K562 (cell line): ENCODE data around the gene JSRP1. TPM values are rescaled to one million over a fixed set of nuclear protein-coding genes. Genes with fewer than 3 reads are reported as not detected.

Experiments
- CCNT2 ChIP-seq: IDR thresholded peaks from 2 replicates; pipeline ENCODE4 v1.6.1; 2011; ENCODE audit warnings: borderline replicate concordance, low read depth, mild to moderate bottlenecking, moderate library complexity, mixed read lengths, low read length; ENCODE audit not compliant: insufficient read length; ENCODE audit errors: extremely low read depth
- EP400 ChIP-seq: fragments of 450-650 bp; IDR thresholded peaks from 2 replicates; pipeline ENCODE4 v1.6.1; 2017; ENCODE audit warnings: antibody characterized with exemption, mild to moderate bottlenecking, moderate library complexity
- ETV1 ChIP-seq: fragments of 450-650 bp; conservative IDR thresholded peaks from 2 replicates; pipeline ENCODE4 v1.6.1; 2016; ENCODE audit warnings: missing genetic modification characterization, control low read depth, low read depth, missing compliant biosample characterization
- FOXJ2 ChIP-seq: fragments of 200-800 bp; sonication (Bioruptor generic); IDR thresholded peaks from 2 replicates; pipeline ENCODE4 v1.6.1; 2016; ENCODE audit warnings: missing genetic modification characterization, missing compliant biosample characterization
- GABPA ChIP-seq: fragments of 200-800 bp; sonication (Bioruptor generic); conservative IDR thresholded peaks from 2 replicates; pipeline ENCODE4 v1.6.1; 2016; ENCODE audit warnings: low read depth, missing genetic modification characterization, missing compliant biosample characterization
- KAT8 ChIP-seq: fragments of 450-650 bp; IDR thresholded peaks from 2 replicates; pipeline ENCODE4 v1.6.1; 2016; ENCODE audit warnings: low read depth, mild to moderate bottlenecking
- MTA3 ChIP-seq: fragments of 450-650 bp; formaldehyde crosslinking; IDR thresholded peaks from 2 replicates; pipeline ENCODE4 v1.6.1; 2017; ENCODE audit warnings: mild to moderate bottlenecking, borderline replicate concordance
- NCOR1 ChIP-seq: fragments of 450-650 bp; IDR thresholded peaks from 2 replicates; pipeline ENCODE4 v1.6.1; 2016; ENCODE audit warnings: mild to moderate bottlenecking, moderate library complexity
- NR0B1 ChIP-seq: fragments of 450-650 bp; IDR thresholded peaks from one replicate; pipeline ENCODE4 v1.6.1; 2018; ENCODE audit warnings: mild to moderate bottlenecking, moderate library complexity; ENCODE audit not compliant: partially characterized antibody
- PCBP2 ChIP-seq: fragments of 200-400 bp; formaldehyde crosslinking; IDR thresholded peaks from 2 replicates; pipeline ENCODE4 v1.6.1; 2018; ENCODE audit warnings: low read length, low read depth, mild to moderate bottlenecking, moderate library complexity; ENCODE audit not compliant: poor library complexity, severe bottlenecking
- SMARCA4 ChIP-seq: fragments of 450-650 bp; IDR thresholded peaks from 2 replicates; pipeline ENCODE4 v1.6.1; 2016
- TCF3 ChIP-seq: sonication (generic); formaldehyde crosslinking; IDR thresholded peaks from 2 replicates; pipeline ENCODE4 v1.4.0; 2020; ENCODE audit warnings: mild to moderate bottlenecking, missing genetic modification reagents
- ZBTB34 ChIP-seq: fragments of 250-450 bp; sonication (Bioruptor Pico); IDR thresholded peaks from 2 replicates; pipeline ENCODE4 v1.8.0; 2021; ENCODE audit warnings: mild to moderate bottlenecking, moderate library complexity
- ZNF436 ChIP-seq: fragments of 250-450, 450-650 bp; sonication (Bioruptor Pico); formaldehyde crosslinking; IDR thresholded peaks from 2 replicates; pipeline ENCODE4 v1.7.0; 2020; ENCODE audit warnings: mild to moderate bottlenecking
- ZNF830 ChIP-seq: fragments of 250-450 bp; sonication (Bioruptor Pico); IDR thresholded peaks from 2 replicates; pipeline ENCODE4 v1.5.0; 2021; ENCODE audit warnings: mild to moderate bottlenecking
- polyA plus RNA-seq, 8 experiments: library from polyadenylated mRNA; depleted of rRNA in 4 of 8; stranded (reverse) in 5 of 8; unstranded in 3 of 8; fragments of >200 nt; fragmentation: Nextera tagmentation in 2 of 8; fragmentation: Illumina TruSeq in 1 of 8; extraction: Ambion mirVana in 2 of 8; extraction: Trizol in 1 of 8; gene quantifications; 2 replicates each; pipeline versions ENCODE4 v1.2.1 to v1.2.3, GENCODE V29; 2011 to 2014; ENCODE audit warnings: inconsistent platforms in 1 of 8, missing spikeins in 1 of 8
- total RNA-seq, 7 experiments: library from RNA; depleted of rRNA in 6 of 7; stranded (reverse); fragments of >200 nt in 6 of 7; fragmentation: Illumina TruSeq in 2 of 7; extraction: Trizol in 2 of 7; gene quantifications; 2 replicates each; pipeline versions ENCODE4 v1.2.1 to v1.2.3, GENCODE V29; 2011 to 2021; ENCODE audit warnings: low replicate concordance in 1 of 7
- TF ChIP-seq, protein P1 (sequence below): fragments of 450-650 bp; IDR thresholded peaks from 2 replicates; pipeline ENCODE4 v1.6.1; 2018; ENCODE audit warnings: mild to moderate bottlenecking, low read depth; ENCODE audit not compliant: partially characterized antibody
- TF ChIP-seq, protein P2 (sequence below): fragments of 250-450 bp; sonication (Bioruptor Pico); IDR thresholded peaks from 2 replicates; pipeline ENCODE4 v1.9.0; 2021; ENCODE audit warnings: mild to moderate bottlenecking, inconsistent platforms
- TF ChIP-seq, protein P3 (sequence below): sonication (generic); formaldehyde crosslinking; IDR thresholded peaks from 2 replicates; pipeline ENCODE4 v1.8.1; 2023; ENCODE audit warnings: mild to moderate bottlenecking, missing genetic modification reagents

JSRP1 gene
- total and polyA plus RNA-seq, 9 of the 15 experiments (the other 6 are each of a cell fraction or from before 2014, with no cell fraction given) = 0.08 to 1.2 (median 0.51) TPM; not detected in 4

DNA sequence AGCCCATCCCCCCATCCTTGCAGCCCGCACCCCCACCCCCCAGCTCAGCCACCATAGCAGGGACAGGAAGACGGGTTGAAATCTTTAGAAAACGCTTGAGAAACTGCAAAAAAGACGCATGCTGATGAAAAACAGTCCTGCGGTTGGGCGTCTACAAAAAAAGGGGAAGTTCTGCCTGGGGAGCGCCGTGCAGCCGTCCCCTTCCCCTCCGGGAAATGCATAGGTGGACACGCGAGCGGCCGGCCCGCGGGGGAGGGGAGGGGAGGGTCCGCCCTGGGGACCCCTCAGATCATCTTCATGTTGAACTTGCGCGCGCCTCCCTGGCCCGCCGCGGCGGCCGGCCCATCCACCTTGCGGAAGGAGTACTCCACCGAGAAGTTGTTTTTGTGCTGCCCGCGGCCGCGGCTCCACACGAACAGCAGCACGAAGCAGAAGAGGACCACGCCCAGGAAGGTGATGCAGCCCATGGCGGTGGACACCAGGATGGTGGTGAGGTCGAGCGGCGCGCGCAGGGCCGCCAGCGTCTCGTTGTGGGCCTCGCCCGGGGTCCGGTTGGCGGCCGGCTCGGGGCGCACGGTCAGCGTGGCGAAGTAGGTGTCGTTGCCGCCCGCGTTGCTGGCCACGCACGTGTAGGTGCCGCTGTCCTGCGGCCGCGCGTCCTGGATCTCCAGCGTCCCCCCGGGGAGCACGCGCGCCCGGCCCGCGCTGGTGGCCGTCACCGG, 33.7 kb upstream of the JSRP1 start (continued):
- TF ChIP-seq NR0B1 (no peak), CCNT2 (peak; percentile 31), EP400 (peak; percentile 52), GABPA (tag) (peak; percentile 74), ZNF830 (peak; percentile 53; the same call in 1 of the 2 replicates), PCBP2 (no peak), ETV1 (tag) (no peak; the same call in 1 of the 2 replicates), FOXJ2 (tag) (no peak), KAT8 (no peak), TCF3 (no peak), SMARCA4 (peak; percentile 34; the same call in 1 of the 2 replicates), MTA3 (peak; percentile 60; the same call in 1 of the 2 replicates), ZNF436 (CRISPR knock-in tag) (no peak), NCOR1 (no peak), ZBTB34 (CRISPR knock-in tag) (no peak)
- TF ChIP-seq, protein P1, sequence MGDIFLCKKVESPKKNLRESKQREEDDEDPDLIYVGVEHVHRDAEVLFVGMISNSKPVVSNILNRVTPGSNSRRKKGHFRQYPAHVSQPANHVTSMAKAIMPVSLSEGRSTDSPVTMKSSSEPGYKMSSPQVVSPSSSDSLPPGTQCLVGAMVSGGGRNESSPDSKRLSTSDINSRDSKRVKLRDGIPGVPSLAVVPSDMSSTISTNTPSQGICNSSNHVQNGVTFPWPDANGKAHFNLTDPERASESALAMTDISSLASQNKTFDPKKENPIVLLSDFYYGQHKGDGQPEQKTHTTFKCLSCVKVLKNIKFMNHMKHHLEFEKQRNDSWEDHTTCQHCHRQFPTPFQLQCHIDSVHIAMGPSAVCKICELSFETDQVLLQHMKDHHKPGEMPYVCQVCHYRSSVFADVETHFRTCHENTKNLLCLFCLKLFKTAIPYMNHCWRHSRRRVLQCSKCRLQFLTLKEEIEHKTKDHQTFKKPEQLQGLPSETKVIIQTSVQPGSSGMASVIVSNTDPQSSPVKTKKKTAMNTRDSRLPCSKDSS = no peak
- TF ChIP-seq, protein P2, sequence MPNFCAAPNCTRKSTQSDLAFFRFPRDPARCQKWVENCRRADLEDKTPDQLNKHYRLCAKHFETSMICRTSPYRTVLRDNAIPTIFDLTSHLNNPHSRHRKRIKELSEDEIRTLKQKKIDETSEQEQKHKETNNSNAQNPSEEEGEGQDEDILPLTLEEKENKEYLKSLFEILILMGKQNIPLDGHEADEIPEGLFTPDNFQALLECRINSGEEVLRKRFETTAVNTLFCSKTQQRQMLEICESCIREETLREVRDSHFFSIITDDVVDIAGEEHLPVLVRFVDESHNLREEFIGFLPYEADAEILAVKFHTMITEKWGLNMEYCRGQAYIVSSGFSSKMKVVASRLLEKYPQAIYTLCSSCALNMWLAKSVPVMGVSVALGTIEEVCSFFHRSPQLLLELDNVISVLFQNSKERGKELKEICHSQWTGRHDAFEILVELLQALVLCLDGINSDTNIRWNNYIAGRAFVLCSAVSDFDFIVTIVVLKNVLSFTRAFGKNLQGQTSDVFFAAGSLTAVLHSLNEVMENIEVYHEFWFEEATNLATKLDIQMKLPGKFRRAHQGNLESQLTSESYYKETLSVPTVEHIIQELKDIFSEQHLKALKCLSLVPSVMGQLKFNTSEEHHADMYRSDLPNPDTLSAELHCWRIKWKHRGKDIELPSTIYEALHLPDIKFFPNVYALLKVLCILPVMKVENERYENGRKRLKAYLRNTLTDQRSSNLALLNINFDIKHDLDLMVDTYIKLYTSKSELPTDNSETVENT (CRISPR knock-in tag) = no peak
- TF ChIP-seq, protein P3, sequence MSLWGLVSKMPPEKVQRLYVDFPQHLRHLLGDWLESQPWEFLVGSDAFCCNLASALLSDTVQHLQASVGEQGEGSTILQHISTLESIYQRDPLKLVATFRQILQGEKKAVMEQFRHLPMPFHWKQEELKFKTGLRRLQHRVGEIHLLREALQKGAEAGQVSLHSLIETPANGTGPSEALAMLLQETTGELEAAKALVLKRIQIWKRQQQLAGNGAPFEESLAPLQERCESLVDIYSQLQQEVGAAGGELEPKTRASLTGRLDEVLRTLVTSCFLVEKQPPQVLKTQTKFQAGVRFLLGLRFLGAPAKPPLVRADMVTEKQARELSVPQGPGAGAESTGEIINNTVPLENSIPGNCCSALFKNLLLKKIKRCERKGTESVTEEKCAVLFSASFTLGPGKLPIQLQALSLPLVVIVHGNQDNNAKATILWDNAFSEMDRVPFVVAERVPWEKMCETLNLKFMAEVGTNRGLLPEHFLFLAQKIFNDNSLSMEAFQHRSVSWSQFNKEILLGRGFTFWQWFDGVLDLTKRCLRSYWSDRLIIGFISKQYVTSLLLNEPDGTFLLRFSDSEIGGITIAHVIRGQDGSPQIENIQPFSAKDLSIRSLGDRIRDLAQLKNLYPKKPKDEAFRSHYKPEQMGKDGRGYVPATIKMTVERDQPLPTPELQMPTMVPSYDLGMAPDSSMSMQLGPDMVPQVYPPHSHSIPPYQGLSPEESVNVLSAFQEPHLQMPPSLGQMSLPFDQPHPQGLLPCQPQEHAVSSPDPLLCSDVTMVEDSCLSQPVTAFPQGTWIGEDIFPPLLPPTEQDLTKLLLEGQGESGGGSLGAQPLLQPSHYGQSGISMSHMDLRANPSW (CRISPR knock-in tag) = no peak
